Left cardiac atrium (tissue), 4 donors: ENCODE results near the gene DNAH8. TPM values are rescaled to one million over a fixed set of nuclear protein-coding genes. Genes with fewer than 3 reads are reported as not detected.
A peak's percentile ranks its signal among the peaks of the same experiment; 100 is the strongest.

ENCODE experiments used
- ATAC-seq, 2 donors: fragments of 200-7000 bp; cut with Tn5 transposase; one replicate each; pipeline ENCODE4 v1.9.1; 2020; ENCODE audit warnings: mild to moderate bottlenecking in 2 of 2, moderate library complexity in 2 of 2
- DNase-seq: peaks from one replicate; pipeline ENCODE4 v3.0.0-alpha.2; 2020
- intact Hi-C, 2 donors: fragments of 100-400 bp; cut with DNase I; formaldehyde crosslinking; loops; one replicate each; pipeline versions ENCODE4 v1.14.1 to v1.15.1; 2022 to 2023
- total RNA-seq, 2 donors: library from RNA; stranded (reverse); fragmentation: NEBNext Ultra II Directional; extraction: Animal tissue kit (Norgen Biotek cat#: 25700); gene quantifications; one replicate each; pipeline ENCODE4 v1.2.1, GENCODE V29; 2021
- donor health status: DM: no; HTN: yes; CAD: no.
- donor health status: DM: no; HTN: yes; CAD: no; lungs with severe emphysema.
- donor health status: DM: yes; HTN: yes; CAD: no.
- donor health status: Dilated cardiomyopathy.

The DNAH8 gene
- total RNA-seq, 2 donors from 2014 or later, result not detected

DNA sequence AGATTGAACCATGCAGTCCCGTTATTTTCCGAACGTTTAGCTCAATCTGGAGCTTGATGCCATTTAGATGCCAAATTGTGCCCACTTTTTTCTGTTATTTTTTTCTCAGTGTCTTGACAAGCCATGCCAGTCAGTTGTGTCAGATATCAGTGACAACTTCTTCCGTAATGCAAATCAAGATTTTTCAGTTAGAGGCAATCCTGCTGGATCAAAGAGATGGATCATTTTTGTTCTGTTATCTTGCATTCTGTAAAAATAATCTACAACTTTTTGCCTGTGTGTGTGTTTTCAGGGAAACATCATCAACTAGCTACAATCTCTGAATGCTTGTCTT, 302.4 kb downstream of the DNAH8 start:
- ATAC-seq (no peak), DNase-seq (no peak)
- intact Hi-C loops, result no loop called here

DNA sequence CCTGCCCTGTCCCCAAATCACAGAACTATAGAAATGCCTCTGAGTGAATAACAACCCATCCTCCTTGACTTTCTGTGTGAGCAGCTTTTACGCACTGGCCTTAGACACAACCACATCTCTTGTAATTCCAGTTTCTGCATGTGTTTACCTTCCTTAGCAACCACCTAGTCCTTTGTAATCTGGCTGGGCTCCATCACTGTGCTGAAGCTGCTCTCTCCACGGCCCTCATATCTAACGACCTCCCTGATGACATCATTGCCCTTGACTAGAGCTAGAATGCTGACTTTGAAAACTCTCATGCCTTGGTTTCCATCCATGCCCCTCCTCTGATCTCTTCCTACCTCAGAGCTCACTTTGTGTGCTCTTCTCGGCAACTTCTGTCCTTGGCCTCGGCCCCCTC, 303.0 kb downstream of the DNAH8 start:
- DNase-seq, result no peak
- peak in 1 of 2 donors; percentile 79 for ATAC-seq
- intact Hi-C loops, result no loop called here

DNA sequence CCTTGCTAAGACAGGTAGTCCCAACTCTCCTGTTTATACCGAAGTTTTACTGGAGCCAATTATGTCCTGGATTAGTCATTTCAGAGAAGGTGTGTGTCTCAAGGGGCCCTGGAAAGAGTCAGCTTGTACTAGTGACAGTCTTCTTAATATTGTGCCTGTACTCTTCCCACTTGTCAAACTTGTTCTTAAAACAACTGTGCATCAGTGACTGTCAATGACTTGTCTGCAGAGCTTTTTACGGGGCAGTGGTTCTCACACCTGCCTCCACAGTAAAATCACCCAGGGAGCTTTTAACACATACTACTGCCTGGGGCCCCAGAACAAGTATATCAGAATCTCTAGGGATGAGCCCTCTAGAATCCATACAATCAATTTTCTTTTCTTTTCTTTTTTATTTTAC, 305.0 kb downstream of the DNAH8 start:
- no peak for DNase-seq
- no peak for ATAC-seq
- intact Hi-C loops, result no loop called here

DNA sequence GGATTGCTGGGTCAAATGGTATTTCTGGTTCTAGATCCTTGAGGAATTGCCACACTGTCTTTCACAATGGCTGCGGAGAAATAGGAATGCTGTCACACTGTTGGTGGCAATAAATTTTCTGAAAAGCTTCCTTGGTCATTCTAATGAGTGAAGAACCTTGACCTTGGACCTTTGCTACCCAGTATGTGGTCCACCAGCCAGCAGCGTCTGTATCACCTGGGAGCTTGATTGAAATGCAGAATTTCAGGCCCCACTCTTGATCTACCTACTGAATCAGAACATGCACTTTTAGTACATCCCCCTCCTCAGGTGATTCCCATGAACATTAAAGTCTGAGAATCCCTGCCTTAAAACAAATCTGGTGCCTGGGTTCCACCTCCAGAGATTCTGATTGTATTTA, 305.9 kb downstream of the DNAH8 start:
- ATAC-seq (no peak), DNase-seq (no peak)
- intact Hi-C loops, result no loop called here

DNA sequence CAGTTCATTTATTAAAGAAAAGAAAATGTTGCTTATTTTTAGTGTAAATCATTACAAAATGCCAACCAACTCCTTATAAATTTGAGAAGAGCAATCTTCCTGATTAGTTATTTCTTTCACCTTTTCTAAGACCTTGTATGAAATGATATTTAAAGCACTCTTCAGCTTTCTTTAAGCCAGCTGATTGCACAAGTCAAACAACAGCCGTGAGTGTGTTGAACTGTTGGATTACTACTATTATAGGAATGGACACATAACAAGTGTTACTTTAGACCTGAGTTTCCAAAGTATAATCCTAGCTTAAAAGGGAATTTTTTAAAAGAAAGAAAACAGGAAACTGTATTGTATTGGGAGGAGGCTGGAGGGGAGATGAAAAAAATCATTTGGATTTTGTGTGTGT, 306.7 kb downstream of the DNAH8 start:
- no peak for DNase-seq
- intact Hi-C loops, result no loop called here
- ATAC-seq, result no peak

DNA sequence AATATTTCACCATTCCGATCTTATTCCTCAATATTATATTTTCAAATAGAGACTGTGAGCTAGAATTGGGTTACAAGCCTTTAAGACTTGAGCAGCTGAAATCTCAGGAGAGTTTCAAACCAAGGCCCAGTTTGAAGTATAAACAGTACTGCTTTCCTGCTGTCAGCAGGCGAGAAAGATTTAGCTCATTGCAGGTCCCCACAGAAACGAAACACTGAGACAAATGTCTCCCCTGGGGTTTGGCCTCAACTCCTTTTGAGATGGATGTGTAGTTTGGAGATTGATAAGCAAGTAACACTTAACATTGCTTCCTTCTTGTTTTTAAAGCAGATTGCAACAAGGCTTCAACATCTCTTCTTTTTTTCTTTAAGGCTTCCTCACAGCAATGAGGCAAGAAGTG, 311.1 kb downstream of the DNAH8 start:
- intact Hi-C loops, result no loop called here
- ATAC-seq, result no peak
- DNase-seq, result no peak

DNA sequence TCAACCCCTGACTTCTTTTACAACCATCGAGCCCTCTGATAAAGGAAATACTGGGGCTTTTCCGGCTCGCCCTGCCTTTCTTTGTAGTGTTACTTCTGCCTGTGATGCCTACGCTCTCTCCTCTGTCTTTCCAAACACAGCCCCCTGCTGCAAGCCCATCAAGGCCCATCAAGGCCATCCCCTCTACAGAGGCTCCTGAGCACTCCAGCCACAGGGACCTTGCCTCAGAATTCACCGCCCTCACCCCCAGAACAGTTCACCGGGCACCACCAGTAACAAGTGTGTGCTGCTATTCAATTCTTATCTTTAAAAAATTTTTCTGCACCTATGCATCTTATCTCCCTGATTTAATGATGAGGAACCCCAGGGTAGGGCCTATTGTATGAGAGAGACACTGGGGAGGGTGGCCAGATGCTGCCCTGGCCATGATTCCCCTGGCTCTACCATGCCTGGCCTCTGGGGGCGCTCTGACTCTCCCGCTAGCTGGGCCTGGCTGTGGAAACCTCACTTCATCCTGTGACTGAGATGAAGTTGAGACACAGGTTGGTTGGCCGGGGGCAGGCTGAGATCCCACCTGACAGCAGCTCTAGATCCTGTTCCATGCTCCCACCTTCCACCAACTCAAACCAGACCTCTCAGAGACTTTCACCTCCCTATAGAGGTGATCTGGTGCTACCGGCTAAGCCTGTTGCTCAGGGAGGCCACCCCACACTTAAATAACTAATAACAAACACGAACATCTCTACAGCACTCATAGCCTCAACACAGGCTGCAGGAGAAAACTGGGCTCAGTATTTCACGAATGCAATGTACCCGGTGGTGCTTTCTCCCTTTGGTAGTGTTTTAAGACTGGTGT, 314.3 kb downstream of the DNAH8 start:
- peak; percentile 27 to 33 for ATAC-seq
- intact Hi-C loops, result no loop called here
- no peak for DNase-seq

DNA sequence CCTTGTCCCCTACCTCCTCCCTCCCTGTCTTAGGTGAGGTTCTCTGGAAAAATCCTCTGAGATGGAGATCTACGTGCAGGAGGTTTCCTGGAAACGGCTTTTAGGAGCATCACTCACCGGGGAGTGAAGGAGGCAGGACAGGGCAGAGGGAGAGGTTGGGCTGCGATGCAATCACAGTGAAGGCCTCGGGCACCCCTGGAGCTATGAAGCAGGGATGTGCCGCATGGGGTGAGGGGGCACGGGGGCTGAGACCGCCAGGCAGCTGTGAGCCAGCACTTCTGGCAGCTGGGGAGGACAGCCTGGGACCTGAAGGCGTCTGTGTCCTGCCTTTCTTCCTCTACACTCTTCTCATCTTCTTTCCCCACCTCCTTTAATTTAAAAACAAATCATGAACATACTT, 320.6 kb downstream of the DNAH8 start:
- DNase-seq, result no peak
- no peak for ATAC-seq
- intact Hi-C loops, result no loop called here

DNA sequence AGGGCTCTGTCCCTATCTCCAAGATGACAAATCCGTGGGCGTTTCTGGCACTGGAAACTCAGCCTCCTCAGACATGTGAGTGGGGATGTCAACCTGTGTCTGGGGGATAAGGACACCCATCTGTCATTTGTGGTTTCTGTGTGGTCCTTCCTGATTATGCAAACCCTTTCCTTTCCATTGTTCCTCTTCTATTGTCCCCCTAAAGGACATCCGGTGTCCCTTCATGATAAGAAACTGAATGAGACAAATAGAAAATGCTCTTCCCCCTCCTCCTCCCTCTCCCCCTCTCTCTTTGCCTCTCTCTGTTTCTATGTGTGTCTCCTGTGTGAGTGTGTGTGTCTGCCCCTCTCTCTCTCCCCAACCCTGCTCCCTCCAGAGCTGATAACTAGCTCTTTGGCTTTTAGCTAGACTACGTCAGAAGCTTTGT, 322.0 kb downstream of the DNAH8 start:
- DNase-seq (no peak), ATAC-seq (peak in 1 of 2 donors; percentile 31)
- intact Hi-C loops, result no loop called here

DNA sequence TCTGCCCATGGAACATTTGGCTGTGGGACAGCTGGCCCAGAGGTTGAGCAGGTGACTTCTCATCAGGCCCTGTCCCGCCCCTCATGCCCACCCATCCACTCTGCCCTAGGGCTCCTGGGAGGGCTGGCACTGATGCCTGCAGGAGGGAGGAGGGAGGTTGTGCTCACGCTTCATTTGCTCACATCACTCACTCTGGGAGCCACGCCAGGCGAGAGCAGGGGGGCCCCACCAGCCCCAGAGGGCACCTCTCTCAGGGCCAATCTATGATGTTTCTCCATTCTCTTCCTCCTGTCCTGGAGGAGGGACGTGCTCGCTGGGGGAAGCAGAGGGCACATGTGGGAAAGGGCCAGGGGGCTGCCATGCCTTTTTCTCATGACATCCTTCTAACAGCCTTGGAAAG, 322.6 kb downstream of the DNAH8 start:
- peak in 1 of 2 donors; percentile 51 for ATAC-seq
- intact Hi-C loops, result no loop called here
- no peak for DNase-seq

DNA sequence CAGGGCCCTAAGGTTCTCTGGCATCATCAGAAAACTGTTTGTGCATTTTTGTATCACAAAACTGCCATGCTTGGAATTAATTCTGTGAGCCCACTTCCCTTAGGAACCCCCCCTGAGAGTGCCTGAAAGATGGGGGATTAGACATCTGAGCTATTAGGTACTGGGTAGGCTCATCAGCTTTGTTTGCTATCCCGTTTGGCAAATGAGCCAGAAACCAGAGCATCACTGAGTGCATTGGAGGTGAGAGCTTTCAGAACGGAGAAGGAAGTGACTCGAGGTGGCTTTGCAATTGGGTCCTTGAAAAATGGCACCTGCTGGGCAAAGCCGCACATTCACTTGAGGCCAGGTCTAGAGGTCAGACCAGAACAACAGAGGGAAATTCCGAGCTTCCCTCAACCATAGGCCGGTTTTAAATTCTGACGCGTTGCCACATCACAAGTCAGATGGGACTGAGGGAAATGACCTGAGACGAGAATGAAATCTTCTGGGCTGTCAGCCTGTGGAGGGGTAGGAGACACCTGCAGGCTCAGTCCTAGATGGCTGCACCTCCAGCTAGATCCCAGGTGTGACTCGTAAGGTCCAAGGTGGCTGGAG, 325.1 kb downstream of the DNAH8 start:
- no peak for DNase-seq

DNA sequence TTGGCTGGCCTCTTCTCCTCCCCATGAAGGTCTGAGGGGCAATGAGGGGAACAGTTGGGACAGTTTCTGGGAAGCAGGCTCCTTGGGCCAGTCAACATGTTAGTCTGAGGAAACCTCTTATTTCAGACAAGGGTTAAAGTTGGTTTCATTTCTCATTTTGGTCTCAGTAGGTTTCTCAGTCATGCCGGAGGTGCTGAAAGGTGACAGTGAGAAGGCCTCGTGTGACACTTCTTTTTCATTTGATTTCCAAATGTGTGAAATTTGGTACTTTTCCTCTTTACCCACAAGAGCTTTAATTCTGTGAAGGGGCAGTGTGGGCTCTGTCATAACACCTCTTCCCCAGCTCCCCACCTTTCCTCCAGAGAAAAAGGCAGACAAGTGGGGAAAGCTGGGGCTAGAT, 326.0 kb downstream of the DNAH8 start:
- intact Hi-C loops, result no loop called here
- ATAC-seq, result no peak
- no peak for DNase-seq

More for the DNA sequence above, 325.1 kb downstream of the DNAH8 start:
- intact Hi-C loops, result no loop called here
- ATAC-seq, result no peak

DNA sequence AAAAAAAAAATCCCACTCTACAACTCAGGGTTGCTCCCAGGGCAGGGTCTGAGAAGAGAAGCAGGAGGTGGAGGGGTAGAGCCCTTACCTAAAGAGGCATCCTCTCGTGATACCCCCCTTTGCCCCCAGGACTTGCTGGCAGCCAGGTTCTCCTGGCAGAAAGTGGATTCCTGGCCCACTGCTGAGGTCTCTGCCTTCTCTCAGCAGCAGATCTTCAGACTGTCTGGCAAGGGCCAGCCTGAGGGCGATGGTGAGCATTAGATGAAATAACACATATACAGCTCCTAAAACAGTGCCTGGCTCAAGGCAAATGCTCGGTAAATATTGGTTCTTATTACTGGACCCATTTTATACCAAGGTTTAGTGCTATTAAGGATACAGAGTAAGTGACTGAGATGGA, 328.7 kb downstream of the DNAH8 start:
- ATAC-seq (no peak), DNase-seq (no peak)
- intact Hi-C loops, result no loop called here

DNA sequence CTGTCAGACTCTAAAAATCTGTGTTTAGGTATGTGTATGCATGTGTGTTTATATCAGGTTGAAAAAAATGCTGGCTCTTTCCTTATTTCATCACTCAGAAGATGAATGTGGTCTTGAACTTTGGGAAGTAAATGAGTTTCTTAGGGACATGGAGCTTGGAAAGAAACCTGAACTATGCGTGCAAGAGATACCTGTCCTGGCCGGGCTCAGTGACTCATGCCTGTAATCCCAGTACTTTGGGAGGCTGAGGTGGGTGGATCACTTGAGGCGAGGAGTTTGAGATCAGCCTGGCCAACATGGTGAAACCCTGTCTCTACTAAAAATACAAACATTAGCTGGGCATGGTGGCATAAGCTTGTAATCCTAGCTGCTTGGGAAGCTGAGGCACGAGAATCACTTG, 329.1 kb downstream of the DNAH8 start:
- ATAC-seq (no peak), DNase-seq (no peak)
- intact Hi-C loops, result no loop called here

DNA sequence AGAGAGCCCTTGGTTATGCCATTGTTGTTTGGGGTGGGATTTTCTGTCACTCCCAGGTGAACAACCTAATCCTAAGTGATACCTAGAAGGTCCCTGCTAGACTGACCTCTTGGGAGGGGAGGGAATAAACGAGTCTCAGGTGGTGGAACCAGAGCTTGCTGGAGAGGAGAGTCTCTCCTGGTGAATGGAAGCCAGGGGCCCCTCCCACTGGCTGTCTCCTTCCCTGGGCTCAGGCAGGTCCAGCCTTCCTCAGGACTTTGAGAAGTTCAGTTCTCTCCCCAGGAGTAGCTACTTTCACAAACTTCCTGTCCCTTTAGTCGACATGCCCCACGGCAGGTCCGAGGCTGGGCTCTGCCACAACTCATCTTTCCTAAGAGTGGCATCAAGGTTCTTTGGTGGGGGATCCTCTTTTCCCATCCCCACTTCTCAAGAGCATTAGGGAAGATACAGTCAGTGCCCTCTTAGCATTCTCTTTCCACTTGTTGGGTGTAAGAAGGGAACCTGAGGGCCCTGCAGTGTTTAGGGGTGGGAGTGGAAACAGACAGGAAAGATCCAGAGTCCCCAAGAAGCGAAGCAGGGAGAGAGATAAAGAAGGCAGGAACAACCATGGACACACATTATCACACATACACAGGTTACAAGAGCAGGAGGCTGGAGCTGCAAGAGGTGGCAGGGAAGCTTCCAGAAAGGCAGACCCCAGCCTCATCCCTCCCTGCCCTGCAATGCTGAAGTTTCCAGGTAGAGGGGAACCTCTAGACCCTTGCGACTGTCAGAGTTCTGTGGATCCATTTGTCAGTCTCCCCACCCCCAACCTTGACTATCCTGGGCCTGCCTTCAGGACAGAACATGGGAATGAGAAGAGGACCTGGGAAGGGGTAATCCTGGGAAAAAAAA, 332.6 kb downstream of the DNAH8 start:
- intact Hi-C loops, result no loop called here
- DNase-seq, result no peak
- ATAC-seq, result no peak

DNA sequence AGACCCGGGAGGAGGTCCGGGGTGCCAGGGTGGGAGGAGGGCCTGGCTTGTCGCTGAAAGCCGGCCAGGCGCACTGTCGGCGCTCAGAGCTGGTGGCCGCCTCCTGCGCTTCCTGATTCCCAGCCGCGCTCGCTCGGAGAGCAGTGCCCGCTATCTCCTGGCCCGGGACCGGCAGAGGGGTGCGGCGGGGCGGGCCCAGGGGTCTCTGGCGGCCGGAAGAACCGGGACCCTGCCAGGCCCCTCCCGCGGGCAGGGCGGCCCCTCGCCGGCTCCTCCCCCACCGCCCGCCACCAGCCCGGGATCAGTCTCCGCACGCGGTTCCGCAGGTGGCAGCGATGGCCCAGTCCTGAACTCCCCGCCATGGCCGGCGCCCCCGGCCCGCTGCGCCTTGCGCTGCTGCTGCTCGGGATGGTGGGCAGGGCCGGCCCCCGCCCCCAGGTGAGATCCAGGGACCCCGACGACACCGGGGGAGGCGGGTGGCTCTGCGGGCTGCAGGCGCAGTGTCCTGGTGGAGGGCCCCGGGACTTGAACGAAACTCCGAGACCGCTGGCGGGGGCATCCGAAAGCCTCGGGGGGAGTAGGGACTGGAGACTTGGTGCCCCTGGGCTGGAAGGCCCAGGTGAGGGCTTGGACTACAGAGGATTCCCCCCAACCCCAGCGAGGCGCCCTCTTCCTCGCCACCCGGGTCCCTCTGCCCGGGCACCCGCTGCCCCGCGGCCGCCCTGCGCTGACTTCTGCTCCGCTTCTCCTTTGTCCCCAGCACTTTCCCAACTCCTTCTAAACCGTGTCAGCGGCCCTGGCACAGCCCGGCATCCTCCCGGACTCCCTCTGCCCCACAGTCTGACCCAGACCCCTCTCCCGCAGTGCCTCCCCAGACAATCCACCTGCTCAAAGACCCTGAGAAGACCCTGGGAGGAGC, 333.6 kb downstream of the DNAH8 start, which contains the start of gene GLP1R:
Gene GLP1R (plus strand): TSS at position 301 of the 919 bp plus-strand sequence. CDS start 60 bp downstream, at position 361.
- intact Hi-C loops, result no loop called here
- ATAC-seq, result peak; percentile 60 to 73
- no peak for DNase-seq

DNA sequence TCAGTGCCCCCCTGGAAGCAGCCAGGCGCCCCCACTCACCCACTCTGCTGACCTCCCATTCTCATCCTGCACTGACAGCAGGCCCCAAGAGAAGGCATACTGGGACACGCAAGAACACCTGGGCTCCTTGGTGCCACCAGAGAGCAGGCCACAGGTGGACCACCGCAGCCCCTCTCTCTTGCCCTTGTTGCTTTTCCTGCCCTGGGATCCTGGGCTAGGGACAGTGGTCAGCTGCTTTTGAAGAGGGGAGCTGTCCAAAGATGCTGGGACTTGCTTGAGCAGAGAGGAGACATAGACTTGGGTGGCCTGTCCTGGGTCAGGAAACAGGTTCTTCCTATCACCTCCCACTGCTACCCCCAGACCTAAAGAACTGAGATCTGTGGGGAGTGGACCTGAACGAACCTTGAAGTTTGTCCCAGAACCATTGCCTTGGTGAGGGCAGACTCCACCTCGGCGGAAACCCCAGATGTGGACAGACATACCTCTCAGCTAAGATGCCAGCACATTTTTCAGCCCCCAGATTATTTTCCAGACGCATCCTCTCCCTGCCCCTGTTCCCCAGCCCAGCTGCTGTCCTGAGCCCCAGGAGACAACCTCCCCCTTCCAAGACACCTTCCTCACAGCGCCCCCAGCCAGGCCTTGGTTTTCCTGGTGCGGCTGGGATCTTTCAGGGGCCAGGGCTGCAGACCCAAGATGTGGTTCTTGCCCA, 334.6 kb downstream of the DNAH8 start:
- DNase-seq (no peak), ATAC-seq (peak in 1 of 2 donors; percentile 16)
- intact Hi-C loops, result no loop called here

DNA sequence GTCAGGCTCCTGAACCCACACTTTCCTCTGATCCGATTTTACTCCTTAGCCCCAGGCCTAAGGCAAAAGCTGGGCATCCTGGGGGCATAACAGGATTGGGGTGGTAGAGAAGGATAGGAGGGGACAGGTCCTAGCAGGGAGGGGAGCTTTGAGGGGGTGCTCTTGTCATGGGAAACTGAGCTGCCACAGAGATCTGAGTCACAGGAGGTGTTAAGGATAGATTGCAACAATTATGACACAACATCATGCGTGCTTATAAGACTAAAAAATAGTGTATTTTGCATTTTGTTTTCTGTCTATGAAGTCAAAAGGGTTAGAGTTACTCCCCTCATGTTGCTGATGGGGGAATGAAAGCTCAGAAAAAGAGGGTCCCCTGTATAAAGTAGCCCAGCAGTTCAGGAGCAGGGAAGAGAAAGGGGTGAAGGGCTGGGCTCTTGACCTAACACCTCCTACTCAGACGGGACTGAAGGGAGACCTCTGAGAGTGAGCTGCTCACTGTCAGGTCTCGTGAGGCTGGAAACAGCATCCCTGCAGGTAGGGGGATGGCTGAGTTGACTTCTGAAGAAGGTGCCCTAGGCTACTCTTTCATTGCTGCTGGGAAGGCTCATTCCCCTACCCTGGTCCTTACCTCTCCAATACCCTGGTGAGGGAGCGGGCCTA, 335.5 kb downstream of the DNAH8 start:
- DNase-seq, result no peak
- no peak for ATAC-seq
- intact Hi-C loops, result no loop called here
